ENCODE results near the gene KANSL1. TPM values are rescaled to one million over a fixed set of nuclear protein-coding genes. Genes with fewer than 3 reads are reported as not detected.

Gene KANSL1
- total and polyA plus RNA-seq, 9 of the 15 experiments (the other 6 are each of a cell fraction or from before 2014, with no cell fraction given): 3.6 to 55.4 (median 31.8) TPM

DNA sequence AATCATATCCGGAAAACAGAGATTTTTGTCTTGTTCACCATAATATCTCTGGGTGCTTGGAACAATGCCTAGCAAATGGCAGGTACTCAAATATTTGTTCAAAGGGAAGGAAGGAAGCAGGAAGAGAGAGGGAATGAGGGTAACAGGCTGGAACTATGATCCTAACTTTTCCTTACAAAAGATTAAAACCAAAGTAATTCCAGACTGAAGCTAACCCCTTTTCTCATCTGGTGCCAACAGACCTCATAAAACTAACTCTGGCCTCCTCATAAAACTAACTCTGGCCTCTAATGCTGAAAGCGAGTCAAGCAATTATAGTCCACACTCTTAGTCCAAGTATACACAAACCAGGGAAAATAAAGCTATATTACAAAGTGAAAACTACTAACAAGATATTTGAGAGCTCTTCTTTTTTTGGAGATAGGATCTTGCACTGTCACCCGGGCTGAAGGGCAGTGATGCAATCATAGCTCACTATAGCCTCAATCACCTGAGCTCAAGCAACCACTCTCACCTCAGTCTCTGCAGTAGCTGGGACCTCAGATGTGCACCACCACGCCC is 84.6 kb downstream of the KANSL1 start (continued):
- TF ChIP-seq ZBTB40 (IDR thresholded peaks at IDR 0.05): peak; percentile 58; the same call in 1 of the 2 replicates
- no peak for TF ChIP-seq ZBTB40 (CRISPR knock-in tag; IDR thresholded peaks at IDR 0.05)
- TF ChIP-seq NR2C1 (IDR thresholded peaks at IDR 0.05): no peak
- TF ChIP-seq NR2C1 (tag; IDR thresholded peaks at IDR 0.05): no peak
- TF ChIP-seq, protein P1, sequence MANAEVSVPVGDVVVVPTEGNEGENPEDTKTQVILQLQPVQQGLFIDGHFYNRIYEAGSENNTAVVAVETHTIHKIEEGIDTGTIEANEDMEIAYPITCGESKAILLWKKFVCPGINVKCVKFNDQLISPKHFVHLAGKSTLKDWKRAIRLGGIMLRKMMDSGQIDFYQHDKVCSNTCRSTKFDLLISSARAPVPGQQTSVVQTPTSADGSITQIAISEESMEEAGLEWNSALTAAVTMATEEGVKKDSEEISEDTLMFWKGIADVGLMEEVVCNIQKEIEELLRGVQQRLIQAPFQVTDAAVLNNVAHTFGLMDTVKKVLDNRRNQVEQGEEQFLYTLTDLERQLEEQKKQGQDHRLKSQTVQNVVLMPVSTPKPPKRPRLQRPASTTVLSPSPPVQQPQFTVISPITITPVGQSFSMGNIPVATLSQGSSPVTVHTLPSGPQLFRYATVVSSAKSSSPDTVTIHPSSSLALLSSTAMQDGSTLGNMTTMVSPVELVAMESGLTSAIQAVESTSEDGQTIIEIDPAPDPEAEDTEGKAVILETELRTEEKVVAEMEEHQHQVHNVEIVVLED (CRISPR knock-in tag; IDR thresholded peaks at IDR 0.05): 0 out of 2 replicates have a peak, but pooled peaks have one; percentile 4
- no peak for TF ChIP-seq SRSF7 (optimal IDR thresholded peaks at IDR 0.05; ENCODE audit: low read depth, low read length)

Data from K562 (cell line).